Measurements from ENCODE around the gene KCNT1. TPM values are rescaled to one million over a fixed set of nuclear protein-coding genes. Genes with fewer than 3 reads are reported as not detected.

Gene KCNT1
- total RNA-seq, 2 donors from 2014 or later, result 0.34 TPM; not detected in 1

- no peak for DNase-seq
- ATAC-seq, result no peak
- intact Hi-C loops (cut with DNase I, micrococcal nuclease), result no loop called here
Observed at GRCh38 chr9:135772056-135772646, 70.2 kb downstream of the KCNT1 start.

GRCh38 chr9:135772702-135773493 is 70.9 kb downstream of the KCNT1 start:
- DNase-seq (no peak), ATAC-seq (no peak)
- intact Hi-C loops (cut with DNase I, micrococcal nuclease), result no loop called here

GRCh38 chr9:135773530-135774238 is 71.7 kb downstream of the KCNT1 start:
- intact Hi-C loops (cut with DNase I, micrococcal nuclease), result no loop called here
- DNase-seq, result no peak
- no peak for ATAC-seq

- no peak for DNase-seq
- no peak for ATAC-seq
- intact Hi-C loops (cut with DNase I, micrococcal nuclease), result no loop called here
Observed at GRCh38 chr9:135774239-135774747, 72.3 kb downstream of the KCNT1 start.

GRCh38 chr9:135774794-135775525 is 73.0 kb downstream of the KCNT1 start:
- DNase-seq, result no peak
- intact Hi-C loops (cut with DNase I, micrococcal nuclease), result no loop called here
- ATAC-seq, result no peak

- intact Hi-C loops (cut with DNase I, micrococcal nuclease), result no loop called here
- no peak for ATAC-seq
Observed at GRCh38 chr9:135775911-135776310, 73.9 kb downstream of the KCNT1 start.

GRCh38 chr9:135776893-135777622 is 75.1 kb downstream of the KCNT1 start:
- DNase-seq, result no peak
- ATAC-seq, result no peak
- intact Hi-C loops (cut with DNase I, micrococcal nuclease), result no loop called here

More at GRCh38 chr9:135775911-135776310, 73.9 kb downstream of the KCNT1 start:
- DNase-seq, result no peak

GRCh38 chr9:135777623-135778177 is 75.7 kb downstream of the KCNT1 start:
- no peak for ATAC-seq
- no peak for DNase-seq
- intact Hi-C loops (cut with DNase I, micrococcal nuclease), result no loop called here

- DNase-seq, result no peak
- intact Hi-C loops (cut with DNase I, micrococcal nuclease), result no loop called here
- no peak for ATAC-seq
Observed at GRCh38 chr9:135778421-135778820, 76.4 kb downstream of the KCNT1 start.

GRCh38 chr9:135779571-135779970 is 77.6 kb downstream of the KCNT1 start:
- intact Hi-C loops (cut with DNase I, micrococcal nuclease), result no loop called here
- no peak for ATAC-seq
- no peak for DNase-seq

GRCh38 chr9:135780086-135780485 is 78.1 kb downstream of the KCNT1 start:
- DNase-seq (no peak), ATAC-seq (no peak)
- intact Hi-C loops (cut with DNase I, micrococcal nuclease), result no loop called here

GRCh38 chr9:135780626-135781025 is 78.6 kb downstream of the KCNT1 start:
- DNase-seq (no peak), ATAC-seq (no peak)
- intact Hi-C loops (cut with DNase I, micrococcal nuclease), result no loop called here

- ATAC-seq (no peak), DNase-seq (no peak)
- intact Hi-C loops (cut with DNase I, micrococcal nuclease), result no loop called here
Observed at GRCh38 chr9:135782946-135783345, 81.0 kb downstream of the KCNT1 start.

- intact Hi-C loops (cut with DNase I, micrococcal nuclease), result no loop called here
- DNase-seq, result no peak
- ATAC-seq, result no peak
Observed at GRCh38 chr9:135783540-135784245, 81.7 kb downstream of the KCNT1 start.

GRCh38 chr9:135785013-135785575 is 83.1 kb downstream of the KCNT1 start:
- DNase-seq, result no peak
- no peak for ATAC-seq
- intact Hi-C loops (cut with DNase I, micrococcal nuclease), result no loop called here

- intact Hi-C loops (cut with DNase I, micrococcal nuclease), result no loop called here
- no peak for ATAC-seq
- no peak for DNase-seq
Observed at GRCh38 chr9:135786146-135786690, 84.2 kb downstream of the KCNT1 start.

- ATAC-seq (no peak), DNase-seq (no peak)
- intact Hi-C loops (cut with DNase I, micrococcal nuclease), result no loop called here
Observed at GRCh38 chr9:135787317-135787716, 85.3 kb downstream of the KCNT1 start.
